Ammon's horn (tissue), 1 donor: ENCODE measurements around the gene SLC3A2.
"Not testable (repeated sequence)": the region's sequence is repeated elsewhere in the genome, so short reads cannot be mapped to it uniquely, and the experiment has no call there.

Experiments used
- DNase-seq: peaks from one replicate; pipeline ENCODE4 v3.0.0-alpha.2; 2016; ENCODE audit warnings: low spot score

The SLC3A2 gene

GRCh38 chr11:62880803-62881578 is at the start of gene SLC3A2:
SLC3A2 (plus strand) TSS chr11:62880896; CDS start chr11:62881024, 128 bp downstream.
- DNase-seq: peak; percentile 92

DNA sequence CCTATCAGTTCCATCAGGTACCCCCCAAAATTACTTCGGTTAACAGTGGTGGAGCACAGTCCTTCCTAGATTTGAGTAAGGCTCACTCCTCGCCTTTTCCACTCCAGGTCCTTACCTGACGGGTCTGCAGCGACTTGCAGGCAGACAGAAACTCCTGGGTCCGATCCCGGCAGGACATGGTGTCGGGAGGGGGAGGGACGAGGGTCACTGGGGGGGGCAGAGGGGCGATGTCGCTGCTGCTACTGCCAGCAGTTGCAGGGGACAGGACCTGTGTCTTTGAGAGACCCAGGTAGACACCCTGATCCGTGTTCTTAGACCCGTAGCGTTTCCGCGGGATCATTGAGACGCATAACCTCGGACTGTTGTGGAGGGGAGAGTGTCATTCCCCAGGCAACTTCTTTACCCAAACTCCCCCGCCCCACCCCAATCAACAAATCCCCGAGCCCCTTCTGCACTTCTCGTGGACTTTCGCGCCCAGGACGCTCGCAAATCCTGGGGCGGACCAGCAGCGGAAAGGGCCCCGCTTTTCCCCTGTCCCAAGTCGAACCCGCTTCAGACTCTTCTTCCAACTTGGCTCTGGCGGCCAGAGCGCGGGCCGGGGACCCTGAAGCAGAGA is 49.7 kb upstream of the SLC3A2 start:
- DNase-seq: no peak

DNA sequence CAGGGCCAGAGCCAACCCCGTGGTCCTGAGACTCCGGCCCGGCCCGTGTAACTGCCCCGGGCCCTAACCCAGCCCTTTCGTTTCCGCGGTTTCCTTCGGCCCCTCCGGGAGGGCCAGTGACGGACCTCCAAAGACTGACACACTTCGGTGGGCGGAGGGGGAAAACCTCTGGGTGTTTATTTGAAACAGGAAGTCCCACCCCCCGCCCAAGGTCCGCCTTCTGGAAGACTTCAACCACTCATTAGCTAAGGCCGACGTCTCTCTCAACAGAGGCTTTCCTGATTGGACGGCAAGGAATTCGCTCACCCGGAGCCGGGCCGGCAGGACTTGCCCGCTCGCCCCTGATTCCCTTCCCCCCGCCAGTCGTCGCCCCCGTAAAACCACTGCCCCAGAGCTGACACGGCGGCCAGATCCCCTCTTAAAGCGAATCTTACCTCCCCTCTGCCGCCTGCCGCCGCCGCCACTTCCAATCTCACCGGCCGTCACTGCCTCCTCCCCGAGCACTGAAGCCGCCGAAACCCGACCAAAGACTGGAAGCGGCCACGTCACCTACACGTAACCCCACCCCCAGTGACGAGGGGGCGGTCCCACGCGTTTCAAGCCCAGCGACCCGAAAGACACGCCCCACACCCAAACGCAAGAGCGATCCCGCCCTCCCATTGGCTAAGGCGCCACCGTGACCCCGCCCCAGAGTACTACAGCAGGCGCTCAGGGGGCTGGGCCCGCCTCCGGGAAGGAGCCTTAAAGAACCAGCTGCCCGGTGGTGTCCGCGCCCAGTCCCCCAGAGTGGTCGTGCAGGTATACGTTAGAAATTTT is 49.0 kb upstream of the SLC3A2 start, which contains the start of gene STX5:
TSS of gene STX5 (minus strand) at position 532 of the 816 bp plus-strand sequence. CDS start 808 bp downstream, outside the sequence.
- peak; percentile 100 for DNase-seq

DNA sequence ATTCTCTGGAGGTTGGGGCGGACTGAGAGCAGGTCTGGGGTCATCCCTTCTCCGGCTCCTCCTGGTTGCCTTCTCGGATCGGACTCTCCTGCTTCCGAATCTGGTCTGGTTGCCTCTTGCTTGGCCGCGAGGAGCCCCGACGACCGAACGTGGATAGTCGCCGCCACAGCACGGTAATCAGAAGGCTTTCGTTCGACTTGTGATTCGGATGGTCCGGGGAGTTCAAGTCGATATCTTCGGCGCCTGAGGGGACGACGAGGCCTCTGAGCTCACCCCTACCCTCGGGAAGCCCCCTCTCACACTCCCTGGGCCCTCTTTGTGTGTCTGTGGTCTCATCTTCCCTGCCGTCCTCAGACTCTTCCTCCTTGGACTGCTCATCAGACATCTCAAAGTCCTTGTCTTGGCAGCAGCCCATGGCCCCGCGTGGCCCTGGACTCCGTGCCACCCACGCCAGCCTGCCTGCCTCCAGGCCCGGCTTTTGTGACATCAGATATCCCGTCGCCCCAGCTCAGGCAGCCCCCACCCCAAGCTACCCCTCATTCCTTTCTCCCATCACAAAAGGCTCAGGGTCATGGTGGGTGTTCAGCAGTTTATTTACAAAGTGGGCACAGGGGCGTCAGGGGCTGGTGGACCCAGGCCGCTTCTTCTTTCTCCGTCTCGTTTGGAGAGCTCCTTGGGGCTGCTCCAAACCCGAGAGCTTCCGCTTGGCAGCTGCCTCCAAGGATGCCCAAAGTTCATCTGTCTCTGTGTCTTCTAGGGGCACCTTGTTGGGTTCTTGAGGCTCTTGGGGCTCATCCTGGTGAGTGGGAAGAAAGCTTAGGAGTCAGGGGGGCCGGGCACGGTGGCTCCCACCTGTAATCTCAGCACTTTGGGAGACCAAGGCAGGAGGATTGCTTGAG is 48.1 kb upstream of the SLC3A2 start, which contains the start of gene TEX54:
TSS of gene TEX54 (minus strand) at position 506 of the 899 bp plus-strand sequence.
- DNase-seq: no peak

GRCh38 chr11:62835336-62835735 is 45.4 kb upstream of the SLC3A2 start:
- no peak for DNase-seq

DNA sequence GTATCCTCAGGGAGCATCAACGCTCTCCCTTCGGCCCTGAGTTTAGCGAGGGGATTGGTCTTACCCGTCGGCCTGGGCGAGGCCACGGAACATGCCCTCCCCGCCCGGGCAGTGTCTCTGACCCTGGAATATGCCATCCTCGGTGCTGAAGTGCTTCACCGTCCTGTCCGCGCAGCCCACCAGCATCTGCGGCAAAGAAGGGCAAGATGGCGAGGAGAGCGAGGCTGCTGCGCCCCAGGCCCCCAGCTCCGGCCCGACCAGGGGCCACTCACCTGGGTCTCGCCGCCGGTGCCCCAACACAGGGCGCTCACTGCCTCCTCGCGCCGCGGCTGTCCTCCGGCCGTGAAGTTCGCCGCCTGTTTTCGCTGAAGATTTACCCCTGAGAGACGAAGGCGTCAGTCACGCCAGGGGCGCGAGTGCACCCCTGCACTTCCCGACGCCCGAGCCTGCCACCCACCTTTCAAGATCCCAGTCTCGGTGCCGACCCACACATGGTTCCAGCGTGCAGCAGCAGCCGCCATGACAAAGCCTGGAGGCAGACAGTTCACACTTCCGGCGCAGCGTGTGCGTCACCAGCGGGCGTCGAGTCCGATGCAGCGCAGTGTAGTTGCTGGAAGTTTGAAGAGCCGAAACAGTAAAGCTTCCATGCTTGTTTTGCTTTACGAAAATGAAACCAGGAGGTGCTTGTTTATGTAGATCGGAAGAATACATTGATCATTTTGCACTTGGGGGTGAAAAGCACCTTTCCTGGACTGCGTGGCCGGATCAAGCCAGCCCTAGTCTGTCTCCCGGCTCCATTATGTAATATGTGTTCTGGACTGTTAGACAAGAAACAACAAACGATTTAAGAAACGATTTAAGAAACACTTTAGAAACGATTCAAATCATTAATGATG is 41.4 kb upstream of the SLC3A2 start, which contains the start of gene WDR74:
TSS of gene WDR74 (minus strand) at position 541 of the 896 bp plus-strand sequence. CDS start at position 521, 20 bp downstream.
- DNase-seq: peak; percentile 98

- DNase-seq: peak; percentile 45
Measured at GRCh38 chr11:62840721-62841360, 39.9 kb upstream of the SLC3A2 start.

DNA sequence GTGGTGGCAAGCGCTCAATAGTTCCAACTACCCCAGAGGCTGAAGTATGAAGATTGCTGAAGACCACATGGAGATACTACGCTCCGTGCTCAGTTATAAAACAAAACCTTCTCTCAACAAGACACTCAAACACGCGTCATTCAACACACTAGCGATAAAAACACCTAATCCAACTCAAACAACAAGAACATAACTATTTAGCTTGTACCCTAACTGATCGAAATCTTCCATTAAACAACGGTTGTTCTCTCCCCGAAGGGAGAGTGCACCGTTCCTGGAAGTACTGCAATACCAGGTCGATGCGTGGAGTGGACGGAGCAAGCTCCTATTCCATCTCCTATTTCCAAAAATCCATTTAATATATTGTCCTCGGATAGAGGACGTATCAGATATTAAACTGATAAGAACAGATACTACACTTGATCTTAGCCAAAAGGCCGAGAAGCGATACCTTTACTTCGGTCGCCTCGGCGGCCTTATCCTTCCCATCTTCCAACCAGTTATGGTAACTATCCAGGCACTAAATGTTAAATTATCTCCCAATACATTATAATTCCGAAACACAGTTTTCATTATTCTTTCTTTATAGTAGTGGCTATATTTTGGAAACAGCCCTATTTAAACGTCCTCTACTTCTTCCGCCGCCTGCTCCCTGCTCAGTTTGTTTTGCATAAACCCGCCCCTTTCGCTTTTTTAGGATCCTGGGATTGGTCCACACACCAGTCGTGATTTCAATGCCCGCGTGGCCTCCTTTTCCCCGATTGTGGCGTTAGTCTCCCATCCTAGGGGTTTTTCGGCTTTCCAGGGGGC is 39.1 kb upstream of the SLC3A2 start:
- peak; percentile 95 for DNase-seq

- no peak for DNase-seq
Measured at GRCh38 chr11:62842171-62842741, 38.4 kb upstream of the SLC3A2 start.

DNA sequence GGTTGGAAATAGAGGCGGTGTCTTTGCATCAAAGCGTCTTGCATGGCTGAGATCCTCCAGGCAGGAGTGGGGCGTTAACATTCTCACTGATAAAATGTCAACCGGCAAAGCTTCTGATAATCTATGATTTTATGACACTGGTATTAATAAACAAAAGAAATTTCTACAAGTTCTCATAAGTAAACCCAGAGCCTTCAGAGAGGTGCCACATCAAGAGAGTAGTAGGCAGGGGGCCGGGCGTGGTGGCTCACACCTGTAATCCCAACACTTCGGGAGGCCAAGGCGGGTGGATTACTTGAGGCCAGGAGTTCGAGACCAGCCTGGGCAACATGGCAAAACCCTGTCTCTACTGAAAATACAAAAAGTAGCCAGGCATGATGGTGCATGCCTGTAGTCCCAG is 37.8 kb upstream of the SLC3A2 start:
- DNase-seq: not testable (repeated sequence)

- no peak for DNase-seq
Measured at GRCh38 chr11:62843466-62843865, 37.2 kb upstream of the SLC3A2 start.

GRCh38 chr11:62844154-62844553 is 36.5 kb upstream of the SLC3A2 start:
- DNase-seq: no peak

GRCh38 chr11:62846177-62846576 is 34.5 kb upstream of the SLC3A2 start:
- no peak for DNase-seq

GRCh38 chr11:62847767-62848314 is 32.9 kb upstream of the SLC3A2 start:
- no peak for DNase-seq

DNA sequence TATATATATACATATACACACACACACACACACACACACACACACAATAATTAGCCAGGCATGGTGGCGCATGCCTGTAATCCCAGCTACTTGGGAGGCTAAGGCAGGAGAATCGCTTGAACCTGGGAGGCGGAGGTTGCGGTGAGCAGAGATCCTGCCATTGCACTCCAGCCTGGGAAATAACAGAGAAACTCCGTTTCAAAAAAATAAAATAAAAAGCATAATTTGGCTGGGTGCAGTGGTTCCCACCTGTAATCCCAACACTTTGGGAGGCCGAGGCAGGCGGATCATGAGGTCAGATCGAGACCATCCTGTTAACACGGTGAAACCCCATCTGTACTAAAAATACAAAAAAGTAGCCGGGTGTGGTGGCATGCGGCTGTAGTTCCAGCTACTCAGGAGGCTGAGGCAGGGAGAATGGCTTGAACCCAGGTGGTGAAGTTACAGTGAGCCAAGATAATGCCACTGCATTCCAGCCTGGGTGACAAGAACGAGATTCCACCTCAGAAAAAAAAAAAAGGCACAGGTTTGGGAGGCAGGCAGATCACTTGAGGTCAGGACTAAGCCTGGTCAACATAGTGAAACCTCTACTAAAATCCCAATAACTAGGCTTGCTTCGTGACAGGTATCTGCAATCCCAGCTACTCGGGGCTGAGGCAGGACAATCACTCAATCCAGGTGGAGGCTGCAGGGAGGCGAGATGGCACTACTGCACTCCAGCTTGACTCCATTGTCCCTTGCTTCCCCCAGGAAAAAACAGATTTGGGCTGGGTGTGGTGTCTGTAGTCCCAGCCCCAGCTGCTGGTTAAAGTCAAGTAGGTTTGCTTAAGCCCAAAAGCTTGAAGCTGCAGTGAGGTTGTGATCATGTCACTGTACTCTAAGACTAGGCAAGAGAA is 29.5 kb upstream of the SLC3A2 start:
- no peak for DNase-seq

DNA sequence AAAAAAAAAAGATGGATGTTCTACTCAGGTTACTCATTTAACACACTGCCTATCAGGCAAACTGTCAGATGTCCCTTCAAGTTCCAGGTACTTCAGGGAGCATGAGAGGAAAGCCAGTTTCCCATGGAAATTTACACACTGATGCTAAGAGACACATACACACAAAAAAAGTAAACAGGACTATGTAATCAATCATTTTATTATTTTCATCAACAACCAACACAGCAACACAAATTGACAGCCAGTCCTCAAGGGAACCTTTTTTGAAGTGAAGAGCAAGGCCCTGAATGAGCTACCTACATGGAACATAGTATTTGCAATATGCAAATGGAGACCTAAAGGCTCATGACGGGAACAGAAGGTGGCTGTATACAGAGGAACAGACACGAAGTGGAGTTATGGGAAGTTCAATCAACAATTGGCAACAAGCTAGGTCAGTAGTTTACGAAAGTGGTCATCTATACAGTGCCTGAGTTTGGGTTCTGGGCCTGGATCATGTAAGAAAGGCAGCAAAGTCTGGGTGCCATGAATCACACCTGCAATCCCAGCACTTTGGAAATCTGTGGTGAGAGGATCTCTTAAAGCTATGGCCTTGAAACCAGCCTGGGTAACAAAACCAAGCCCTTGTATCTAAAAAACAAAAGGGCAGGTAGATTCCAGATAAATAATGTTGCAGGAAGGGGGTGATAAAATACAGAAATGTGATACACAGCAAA is 28.7 kb upstream of the SLC3A2 start:
- no peak for DNase-seq
